Activated CD8-positive, alpha-beta T cell treated with anti-CD3 and anti-CD28 coated beads for 36 hours (primary cell): ENCODE data around the gene BMERB1. TPM values are rescaled to one million over a fixed set of nuclear protein-coding genes. Genes with fewer than 3 reads are reported as not detected.

Source experiments
- ATAC-seq: fragments of 200-7000 bp; cut with Tn5 transposase; one replicate; pipeline ENCODE4 v1.10.0; 2021; ENCODE audit warnings: mild to moderate bottlenecking, moderate library complexity
- CTCF ChIA-PET: fragments of 350-600 bp; sonication (Branson Sonifier 250); formaldehyde crosslinking; loops from one replicate; lab custom pipeline; 2021; ENCODE audit warnings: antibody characterized with exemption; lab: Charles Lee
- POLR2A ChIA-PET: fragments of 350-600 bp; sonication (Branson Sonifier 250); formaldehyde crosslinking; loops from one replicate; lab custom pipeline; 2021; ENCODE audit warnings: antibody characterized with exemption; lab: Charles Lee
- DNase-seq: peaks from one replicate; pipeline ENCODE4 v3.0.0-alpha.2; 2020
- H3K27ac Mint-ChIP-seq: one replicate; pipeline ENCODE4 v1.8.0; 2021; ENCODE audit warnings: mild to moderate bottlenecking, mixed read lengths
- H3K27me3 Mint-ChIP-seq: one replicate; pipeline ENCODE4 v1.8.0; 2021; ENCODE audit warnings: mixed read lengths
- H3K36me3 Mint-ChIP-seq: one replicate; pipeline ENCODE4 v1.8.0; 2021; ENCODE audit warnings: low read depth, mixed read lengths
- H3K4me1 Mint-ChIP-seq: one replicate; pipeline ENCODE4 v1.8.0; 2021; ENCODE audit warnings: low read depth, mixed read lengths
- H3K4me3 Mint-ChIP-seq: one replicate; pipeline ENCODE4 v1.8.0; 2021; ENCODE audit warnings: mild to moderate bottlenecking, moderate library complexity, mixed read lengths
- H3K9me3 Mint-ChIP-seq: one replicate; pipeline ENCODE4 v1.8.0; 2021; ENCODE audit warnings: mixed read lengths
- intact Hi-C: fragments of 100-400 bp; cut with micrococcal nuclease; formaldehyde crosslinking; loops from one replicate; pipeline ENCODE4 v1.10.0; 2022
- total RNA-seq, 2 experiments: library from RNA; stranded (reverse); gene quantifications; one replicate each; pipeline ENCODE4 v1.2.3, GENCODE V29; 2021
- TF ChIP-seq, protein P1 (sequence below): fragments of 200-600 bp; IDR thresholded peaks from one replicate; pipeline ENCODE4 v1.8.0; 2022; ENCODE audit warnings: antibody characterized with exemption, mild to moderate bottlenecking

BMERB1 gene
- total RNA-seq, 2 experiments from 2014 or later = 14.0 to 14.1 TPM

DNA sequence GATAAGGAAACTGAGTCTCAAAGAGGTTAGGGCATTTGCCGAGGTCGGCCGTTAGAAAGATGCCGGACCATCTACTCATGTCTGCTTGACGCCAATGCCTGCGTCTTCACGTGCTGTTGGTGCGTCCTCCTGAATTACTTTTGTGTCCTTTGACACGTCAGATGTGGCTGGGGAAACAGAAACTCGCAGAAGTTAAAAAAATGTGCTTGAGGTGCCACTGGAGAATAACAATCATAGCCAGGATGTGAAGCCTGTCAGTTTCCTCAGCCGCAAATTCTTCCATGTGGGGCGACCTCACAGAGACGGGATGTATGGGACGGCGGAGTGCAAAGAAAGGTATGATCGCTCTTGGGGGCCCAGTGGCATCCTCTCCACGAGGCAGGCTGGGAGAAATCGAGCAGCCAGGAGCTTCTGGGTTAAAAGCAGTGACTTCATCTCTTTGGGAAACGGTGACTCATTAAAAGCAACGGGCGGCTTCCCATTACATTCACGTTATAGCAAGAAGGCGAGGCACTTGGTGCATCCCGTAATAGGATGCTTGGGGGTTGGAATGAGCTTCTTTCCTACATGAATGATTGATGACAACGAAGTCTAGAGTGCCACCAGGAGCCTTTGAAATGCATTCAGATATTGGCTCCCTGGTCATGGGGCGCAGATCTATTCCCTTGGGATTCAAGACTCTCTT, 67.8 kb downstream of the BMERB1 start:
- H3K4me3 Mint-ChIP-seq = no peak overlapping the region
- no peaks in the 10 kb centered on the region for H3K9me3 Mint-ChIP-seq
- ChIA-PET CTCF (no interaction called here), POLR2A (no interaction called here)
- peaks cover 2% of the 10 kb centered on the region for H3K27me3 Mint-ChIP-seq
- intact Hi-C loops = no loop called here
- no peak for ATAC-seq
- no peaks in the 10 kb centered on the region for H3K36me3 Mint-ChIP-seq
- H3K27ac Mint-ChIP-seq = no peak overlapping the region
- TF ChIP-seq, protein P1, sequence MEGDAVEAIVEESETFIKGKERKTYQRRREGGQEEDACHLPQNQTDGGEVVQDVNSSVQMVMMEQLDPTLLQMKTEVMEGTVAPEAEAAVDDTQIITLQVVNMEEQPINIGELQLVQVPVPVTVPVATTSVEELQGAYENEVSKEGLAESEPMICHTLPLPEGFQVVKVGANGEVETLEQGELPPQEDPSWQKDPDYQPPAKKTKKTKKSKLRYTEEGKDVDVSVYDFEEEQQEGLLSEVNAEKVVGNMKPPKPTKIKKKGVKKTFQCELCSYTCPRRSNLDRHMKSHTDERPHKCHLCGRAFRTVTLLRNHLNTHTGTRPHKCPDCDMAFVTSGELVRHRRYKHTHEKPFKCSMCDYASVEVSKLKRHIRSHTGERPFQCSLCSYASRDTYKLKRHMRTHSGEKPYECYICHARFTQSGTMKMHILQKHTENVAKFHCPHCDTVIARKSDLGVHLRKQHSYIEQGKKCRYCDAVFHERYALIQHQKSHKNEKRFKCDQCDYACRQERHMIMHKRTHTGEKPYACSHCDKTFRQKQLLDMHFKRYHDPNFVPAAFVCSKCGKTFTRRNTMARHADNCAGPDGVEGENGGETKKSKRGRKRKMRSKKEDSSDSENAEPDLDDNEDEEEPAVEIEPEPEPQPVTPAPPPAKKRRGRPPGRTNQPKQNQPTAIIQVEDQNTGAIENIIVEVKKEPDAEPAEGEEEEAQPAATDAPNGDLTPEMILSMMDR = no peak
- H3K4me1 Mint-ChIP-seq = peaks cover 2% of the 10 kb centered on the region
- DNase-seq = no peak

GRCh38 chr16:15506441-15506840, 72.1 kb downstream of the BMERB1 start:
- H3K4me1 Mint-ChIP-seq = peaks cover 12% of the 10 kb centered on the region
- TF ChIP-seq, protein P1 = no peak
- H3K27ac Mint-ChIP-seq = no peak overlapping the region
- ChIA-PET POLR2A (interaction anchor here (1.0 kb wide), 1 partner anchor 18 kb away, joined by 3 read pairs; no protein-coding TSS in a partner anchor), CTCF (no interaction called here)
- H3K9me3 Mint-ChIP-seq = no peaks in the 10 kb centered on the region
- H3K27me3 Mint-ChIP-seq = peaks cover 4% of the 10 kb centered on the region
- ATAC-seq = no peak
- DNase-seq = no peak
- intact Hi-C loops = no loop called here
- no peak overlapping the region for H3K4me3 Mint-ChIP-seq
- no peaks in the 10 kb centered on the region for H3K36me3 Mint-ChIP-seq

GRCh38 chr16:15507301-15507958, 73.0 kb downstream of the BMERB1 start:
- POLR2A ChIA-PET = interaction anchor here (1.0 kb wide), 1 partner anchor 18 kb away, joined by 3 read pairs; no protein-coding TSS in a partner anchor
- intact Hi-C loops = no loop called here
- TF ChIP-seq, protein P1 = no peak
- H3K27ac Mint-ChIP-seq = no peak overlapping the region
- H3K4me3 Mint-ChIP-seq = no peak overlapping the region
- CTCF ChIA-PET = no interaction called here
- H3K4me1 Mint-ChIP-seq = peaks cover 12% of the 10 kb centered on the region
- H3K27me3 Mint-ChIP-seq = peaks cover 4% of the 10 kb centered on the region
- DNase-seq = no peak
- H3K9me3 Mint-ChIP-seq = no peaks in the 10 kb centered on the region
- ATAC-seq = no peak
- H3K36me3 Mint-ChIP-seq = no peaks in the 10 kb centered on the region

- intact Hi-C loops = no loop called here
- no peaks in the 10 kb centered on the region for H3K36me3 Mint-ChIP-seq
- no peak overlapping the region for H3K27ac Mint-ChIP-seq
- ChIA-PET POLR2A (interaction anchor here (1.0 kb wide), 1 partner anchor 33 kb away, joined by 3 read pairs; no protein-coding TSS in a partner anchor), CTCF (interaction anchor here (1.2 kb wide), 1 partner anchor 80 kb away, joined by 3 read pairs; no protein-coding TSS in a partner anchor)
- H3K4me1 Mint-ChIP-seq = peaks cover 12% of the 10 kb centered on the region
- ATAC-seq (no peak), DNase-seq (no peak)
- peaks cover 4% of the 10 kb centered on the region for H3K27me3 Mint-ChIP-seq
- TF ChIP-seq, protein P1 = no peak
- no peak overlapping the region for H3K4me3 Mint-ChIP-seq
- no peaks in the 10 kb centered on the region for H3K9me3 Mint-ChIP-seq
These were observed 73.7 kb downstream of the BMERB1 start for GRCh38 chr16:15507959-15508627.
